HepG2 (cell line): ENCODE data around the gene DNAAF8. TPM values are rescaled to one million over a fixed set of nuclear protein-coding genes. Genes with fewer than 3 reads are reported as not detected.
A peak's percentile ranks its signal among the peaks of the same experiment; 100 is the strongest.

ENCODE experiments used
- CEBPG ChIP-seq: IDR thresholded peaks from 2 replicates; pipeline ENCODE4 v1.6.1; 2016
- HMGA1 ChIP-seq: sonication (generic); formaldehyde crosslinking; conservative IDR thresholded peaks from 2 replicates; pipeline ENCODE4 v1.4.0; 2020; ENCODE audit warnings: missing genetic modification reagents
- JARID2 ChIP-seq: sonication (generic); formaldehyde crosslinking; IDR thresholded peaks from 2 replicates; pipeline ENCODE4 v1.8.1; 2023; ENCODE audit warnings: missing genetic modification reagents, inconsistent platforms; ENCODE audit not compliant: insufficient replicate concordance
- MAFF ChIP-seq: IDR thresholded peaks from 2 replicates; pipeline ENCODE4 v1.6.1; 2011; ENCODE audit warnings: low read depth, low read length, improper control_type of control experiment
- MXI1 ChIP-seq: IDR thresholded peaks from 3 replicates; pipeline ENCODE4 v1.6.1; 2012; ENCODE audit warnings: low read depth, low read length, inconsistent platforms, borderline replicate concordance
- NFATC3 ChIP-seq: sonication (generic); formaldehyde crosslinking; IDR thresholded peaks from 2 replicates; pipeline ENCODE4 v1.5.1; 2020; ENCODE audit warnings: mild to moderate bottlenecking, missing genetic modification reagents
- POGZ ChIP-seq: sonication (generic); formaldehyde crosslinking; IDR thresholded peaks from 2 replicates; pipeline ENCODE4 v1.4.0; 2020; ENCODE audit warnings: mild to moderate bottlenecking, missing genetic modification reagents
- SNAI1 ChIP-seq: sonication (generic); formaldehyde crosslinking; IDR thresholded peaks from 2 replicates; pipeline ENCODE4 v1.5.0; 2020; ENCODE audit warnings: mild to moderate bottlenecking, missing genetic modification reagents, borderline replicate concordance
- WIZ ChIP-seq: sonication (generic); formaldehyde crosslinking; IDR thresholded peaks from 2 replicates; pipeline ENCODE4 v1.5.1; 2020; ENCODE audit warnings: mild to moderate bottlenecking, missing genetic modification reagents
- XRCC5 ChIP-seq: fragments of 200-400 bp; formaldehyde crosslinking; optimal IDR thresholded peaks from 2 replicates; pipeline ENCODE3; 2017; ENCODE audit warnings: mild to moderate bottlenecking, low read length
- ZMYM4 ChIP-seq: sonication (generic); formaldehyde crosslinking; IDR thresholded peaks from 2 replicates; pipeline ENCODE4 v1.8.1; 2023; ENCODE audit warnings: mild to moderate bottlenecking, missing genetic modification reagents
- ZNF124 ChIP-seq: sonication (generic); formaldehyde crosslinking; IDR thresholded peaks from 2 replicates; pipeline ENCODE4 v1.4.0; 2020; ENCODE audit warnings: missing genetic modification reagents
- ZNF263 ChIP-seq: sonication (generic); formaldehyde crosslinking; IDR thresholded peaks from 2 replicates; pipeline ENCODE4 v1.4.0; 2020; ENCODE audit warnings: missing genetic modification reagents
- ZNF264 ChIP-seq: sonication (generic); formaldehyde crosslinking; IDR thresholded peaks from 2 replicates; pipeline ENCODE4 v1.4.0; 2020; ENCODE audit warnings: missing genetic modification reagents
- ZNF326 ChIP-seq: sonication (generic); formaldehyde crosslinking; IDR thresholded peaks from 2 replicates; pipeline ENCODE4 v1.4.0; 2020; ENCODE audit warnings: missing genetic modification reagents, borderline replicate concordance
- ZNF337 ChIP-seq: sonication (generic); formaldehyde crosslinking; IDR thresholded peaks from 2 replicates; pipeline ENCODE4 v1.5.1; 2020; ENCODE audit warnings: missing genetic modification reagents, low read depth, mild to moderate bottlenecking, borderline replicate concordance
- ZNF510 ChIP-seq: sonication (generic); formaldehyde crosslinking; IDR thresholded peaks from 2 replicates; pipeline ENCODE4 v1.4.0; 2020; ENCODE audit warnings: low read depth, mild to moderate bottlenecking, missing genetic modification reagents
- ZNF691 ChIP-seq: sonication (generic); formaldehyde crosslinking; IDR thresholded peaks from 2 replicates; pipeline ENCODE4 v1.4.0; 2020; ENCODE audit warnings: missing genetic modification reagents, low read depth, mild to moderate bottlenecking, borderline replicate concordance
- polyA plus RNA-seq, 8 experiments: library from polyadenylated mRNA; depleted of rRNA in 3 of 8; stranded (reverse) in 7 of 8; unstranded in 1 of 8; fragments of >200 nt; fragmentation: Illumina TruSeq in 4 of 8; extraction: Trizol in 4 of 8; gene quantifications; 2 replicates each; pipeline versions ENCODE4 v1.2.1 to v1.2.3, GENCODE V29; 2011 to 2016; ENCODE audit warnings: low read depth in 4 of 8, missing spikeins in 1 of 8, mixed read lengths in 1 of 8; ENCODE audit not compliant: insufficient read depth in 1 of 8
- total RNA-seq, 5 experiments: library from RNA; depleted of rRNA; stranded (reverse); fragments of >200 nt; fragmentation: Illumina TruSeq; extraction: Trizol; gene quantifications; 2 replicates each; pipeline ENCODE4 v1.2.3, GENCODE V29; 2016; ENCODE audit warnings: low read depth in 1 of 5
- TF ChIP-seq, protein P1 (sequence below), 2 experiments: sonication (generic) in 1 of 2; formaldehyde crosslinking in 1 of 2; IDR thresholded peaks; 2 replicates each; pipeline versions ENCODE4 v1.4.0 to v1.6.1; 2018 to 2020; ENCODE audit warnings: missing genetic modification reagents in 2 of 2, borderline replicate concordance in 1 of 2, low read depth in 1 of 2, mild to moderate bottlenecking in 1 of 2, missing biosample characterization in 1 of 2
- TF ChIP-seq, protein P2 (sequence below), 2 experiments: sonication (generic) in 1 of 2; formaldehyde crosslinking in 1 of 2; IDR thresholded peaks; 2 replicates each; pipeline versions ENCODE4 v1.6.1 to v1.9.0; 2014 to 2022; ENCODE audit warnings: antibody characterized with exemption in 1 of 2, borderline replicate concordance in 1 of 2, inconsistent platforms in 1 of 2, low read depth in 1 of 2, missing genetic modification reagents in 1 of 2

The DNAAF8 gene
- total and polyA plus RNA-seq, 2 of the 13 experiments (the other 11 are each of a cell fraction or from before 2014, with no cell fraction given), result 0.44 TPM; not detected in 1

DNA sequence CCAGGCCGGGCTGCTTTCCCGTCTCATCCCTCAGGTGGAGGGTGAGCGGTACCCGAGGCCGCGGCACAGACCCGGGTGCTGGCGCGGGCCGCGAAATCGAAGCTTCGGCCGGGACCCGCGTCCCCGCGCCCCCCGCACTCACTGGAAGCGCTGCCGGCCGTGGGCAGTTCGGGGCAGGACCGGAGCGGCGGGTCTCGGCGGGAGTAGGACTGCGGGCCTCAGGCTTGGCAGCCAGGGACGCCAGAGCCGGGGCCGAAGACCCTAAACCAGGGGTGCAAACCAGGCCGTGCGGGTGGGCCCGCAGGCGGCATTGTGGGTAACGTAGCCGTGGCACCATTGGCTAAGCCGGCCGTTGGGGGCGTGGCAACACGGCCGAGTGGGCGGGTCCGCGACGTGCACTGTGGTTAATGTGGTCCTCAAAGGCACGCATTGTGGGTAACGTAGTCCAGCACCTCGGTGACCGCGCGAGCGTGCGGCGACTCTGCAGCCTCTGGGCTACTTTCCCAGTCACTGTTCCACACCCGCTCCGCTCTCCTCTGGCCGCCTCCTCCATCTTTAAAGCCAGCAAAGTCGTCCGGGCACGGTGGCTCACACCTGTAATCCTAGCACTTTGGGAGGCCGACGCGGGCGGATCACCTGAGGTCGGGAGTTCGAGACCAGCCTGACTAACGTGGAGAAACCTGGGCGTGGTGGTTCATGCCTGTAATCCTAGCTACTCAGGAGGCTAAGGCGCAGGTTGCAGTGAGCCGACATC, 32.7 kb downstream of the DNAAF8 start, which contains the start of gene ZNF500 (continued):
- TF ChIP-seq ZNF691 (CRISPR knock-in tag), result peak; percentile 22; the same call in 1 of the 2 replicates
- no peak for TF ChIP-seq ZNF510 (CRISPR knock-in tag)
- peak; percentile 43 for TF ChIP-seq POGZ (CRISPR knock-in tag)
- TF ChIP-seq MXI1, result peak; percentile 89; the same call in 1 of the 3 replicates
- TF ChIP-seq ZNF124, result no peak; the same call in none of the 2 replicates
- TF ChIP-seq NFATC3 (CRISPR knock-in tag), result no peak
- TF ChIP-seq ZNF264 (CRISPR knock-in tag), result no peak
- TF ChIP-seq WIZ (CRISPR knock-in tag), result peak; percentile 47; the same call in 1 of the 2 replicates
- peak; percentile 26; the same call in 1 of the 2 replicates for TF ChIP-seq ZMYM4 (CRISPR knock-in tag)
- no peak for TF ChIP-seq ZNF337 (CRISPR knock-in tag)
- TF ChIP-seq JARID2 (CRISPR knock-in tag), result no peak
- no peak for TF ChIP-seq MAFF
- TF ChIP-seq, protein P1, sequence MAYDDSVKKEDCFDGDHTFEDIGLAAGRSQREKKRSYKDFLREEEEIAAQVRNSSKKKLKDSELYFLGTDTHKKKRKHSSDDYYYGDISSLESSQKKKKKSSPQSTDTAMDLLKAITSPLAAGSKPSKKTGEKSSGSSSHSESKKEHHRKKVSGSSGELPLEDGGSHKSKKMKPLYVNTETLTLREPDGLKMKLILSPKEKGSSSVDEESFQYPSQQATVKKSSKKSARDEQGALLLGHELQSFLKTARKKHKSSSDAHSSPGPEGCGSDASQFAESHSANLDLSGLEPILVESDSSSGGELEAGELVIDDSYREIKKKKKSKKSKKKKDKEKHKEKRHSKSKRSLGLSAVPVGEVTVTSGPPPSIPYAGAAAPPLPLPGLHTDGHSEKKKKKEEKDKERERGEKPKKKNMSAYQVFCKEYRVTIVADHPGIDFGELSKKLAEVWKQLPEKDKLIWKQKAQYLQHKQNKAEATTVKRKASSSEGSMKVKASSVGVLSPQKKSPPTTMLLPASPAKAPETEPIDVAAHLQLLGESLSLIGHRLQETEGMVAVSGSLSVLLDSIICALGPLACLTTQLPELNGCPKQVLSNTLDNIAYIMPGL (CRISPR knock-in tag; IDR thresholded peaks at IDR 0.05; ENCODE audit: borderline replicate concordance in 1 of 2, low read depth in 1 of 2), result peak in 1 of 2 experiments; percentile 86; a peak in 3 of 4 replicates
- TF ChIP-seq, protein P2, sequence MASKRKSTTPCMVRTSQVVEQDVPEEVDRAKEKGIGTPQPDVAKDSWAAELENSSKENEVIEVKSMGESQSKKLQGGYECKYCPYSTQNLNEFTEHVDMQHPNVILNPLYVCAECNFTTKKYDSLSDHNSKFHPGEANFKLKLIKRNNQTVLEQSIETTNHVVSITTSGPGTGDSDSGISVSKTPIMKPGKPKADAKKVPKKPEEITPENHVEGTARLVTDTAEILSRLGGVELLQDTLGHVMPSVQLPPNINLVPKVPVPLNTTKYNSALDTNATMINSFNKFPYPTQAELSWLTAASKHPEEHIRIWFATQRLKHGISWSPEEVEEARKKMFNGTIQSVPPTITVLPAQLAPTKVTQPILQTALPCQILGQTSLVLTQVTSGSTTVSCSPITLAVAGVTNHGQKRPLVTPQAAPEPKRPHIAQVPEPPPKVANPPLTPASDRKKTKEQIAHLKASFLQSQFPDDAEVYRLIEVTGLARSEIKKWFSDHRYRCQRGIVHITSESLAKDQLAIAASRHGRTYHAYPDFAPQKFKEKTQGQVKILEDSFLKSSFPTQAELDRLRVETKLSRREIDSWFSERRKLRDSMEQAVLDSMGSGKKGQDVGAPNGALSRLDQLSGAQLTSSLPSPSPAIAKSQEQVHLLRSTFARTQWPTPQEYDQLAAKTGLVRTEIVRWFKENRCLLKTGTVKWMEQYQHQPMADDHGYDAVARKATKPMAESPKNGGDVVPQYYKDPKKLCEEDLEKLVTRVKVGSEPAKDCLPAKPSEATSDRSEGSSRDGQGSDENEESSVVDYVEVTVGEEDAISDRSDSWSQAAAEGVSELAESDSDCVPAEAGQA (IDR thresholded peaks at IDR 0.05; ENCODE audit: low read depth), result no peak
- TF ChIP-seq, protein P2 (CRISPR knock-in tag; IDR thresholded peaks at IDR 0.05; ENCODE audit: borderline replicate concordance), result peak; percentile 89; the same call in 1 of the 2 replicates
- TF ChIP-seq HMGA1, result no peak
- TF ChIP-seq SNAI1 (CRISPR knock-in tag), result 0 out of 2 replicates have a peak, but pooled peaks have one; percentile 65
- peak; percentile 52; the same call in 1 of the 2 replicates for TF ChIP-seq CEBPG (CRISPR knock-in tag)
- no peak for TF ChIP-seq ZNF326 (CRISPR knock-in tag)
- TF ChIP-seq ZNF263, result no peak
- no peak for TF ChIP-seq XRCC5
